GM21447 (cell line): Measurements from ENCODE around the gene ANKRD61.
A peak's percentile ranks its signal among the peaks of the same experiment; 100 is the strongest.
"Not testable (repeated sequence)": the region's sequence is repeated elsewhere in the genome, so short reads cannot be mapped to it uniquely, and the experiment has no call there.

Experiments
- ATAC-seq: cut with Tn5 transposase; IDR thresholded peaks from one replicate; pipeline ENCODE4 v1.9.1; 2021; ENCODE audit not compliant: unreplicated experiment

The ANKRD61 gene

DNA sequence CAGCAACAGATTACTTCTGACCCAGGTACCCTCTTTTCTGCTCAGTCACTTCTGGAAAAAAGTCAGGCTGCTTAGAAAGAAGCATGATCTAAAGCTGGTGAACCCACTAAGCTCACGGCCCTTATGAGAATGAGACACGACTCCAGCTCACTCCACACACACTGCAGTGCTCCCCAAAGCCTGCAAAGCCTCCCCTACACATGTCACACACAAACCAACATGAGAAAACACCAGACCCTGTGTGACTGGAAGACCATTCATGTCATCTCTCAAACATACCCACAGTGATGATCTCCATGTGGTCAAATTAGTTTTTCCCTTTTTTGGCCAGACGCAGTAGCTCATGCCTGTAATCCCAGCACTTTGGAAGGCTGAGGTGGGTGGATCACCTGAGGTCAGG lies 391 bp downstream of the ANKRD61 start:
- ATAC-seq, result no peak

DNA sequence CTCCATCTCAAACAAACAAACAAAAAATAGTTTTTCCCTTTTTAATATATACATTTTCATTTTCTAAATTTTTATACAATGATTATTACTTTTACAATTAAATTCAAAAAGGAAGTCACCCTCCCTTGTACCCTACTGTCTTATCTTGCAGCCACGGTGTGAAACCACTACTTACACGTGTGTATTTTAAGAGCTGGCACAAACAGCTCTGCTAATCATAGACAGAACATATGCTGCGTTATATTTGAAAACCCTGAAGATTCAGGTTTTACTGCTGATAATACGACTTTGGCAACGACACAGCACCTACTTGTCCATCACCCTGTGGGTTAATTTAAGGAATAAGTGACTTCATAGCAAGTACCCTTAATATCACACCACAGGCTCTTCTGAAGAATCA lies 991 bp downstream of the ANKRD61 start:
- no peak for ATAC-seq

DNA sequence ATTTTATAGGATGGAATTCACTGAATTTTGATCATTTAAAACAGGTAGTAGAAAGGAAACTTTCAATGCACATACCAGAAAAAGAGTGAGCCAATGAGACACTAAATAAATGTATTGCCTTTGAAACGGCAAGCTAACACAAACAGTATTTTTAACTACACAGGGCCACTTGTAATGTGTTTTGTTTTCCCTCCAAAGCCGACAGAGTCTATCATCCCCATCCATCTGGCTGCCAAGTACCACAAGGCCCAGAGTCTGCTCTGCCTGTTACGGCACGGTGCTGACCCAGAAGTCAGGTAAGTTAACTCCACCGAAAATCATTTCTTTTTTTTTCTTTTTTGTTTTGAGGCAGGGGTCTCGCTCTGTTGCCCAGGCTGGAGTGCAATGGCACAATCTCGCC lies 1.5 kb downstream of the ANKRD61 start:
- ATAC-seq, result no peak

DNA sequence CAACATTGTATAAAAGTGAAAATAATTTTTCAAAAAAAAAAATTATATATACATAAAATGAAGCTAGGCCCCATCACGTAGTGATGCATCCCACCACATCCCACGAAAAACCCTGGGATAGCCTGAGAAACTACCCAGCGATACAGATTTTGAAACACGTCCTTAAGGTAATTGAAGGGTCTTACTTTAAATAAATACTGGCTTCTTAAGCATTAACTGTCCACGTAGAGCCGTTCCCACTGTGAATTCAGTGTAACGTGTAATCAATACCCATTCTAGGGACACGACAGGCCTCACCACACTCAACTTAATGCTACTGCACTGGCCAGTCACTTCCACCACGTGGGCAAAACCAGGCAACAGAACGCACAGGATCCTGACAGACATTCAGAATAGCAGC lies 4.0 kb downstream of the ANKRD61 start:
- no peak for ATAC-seq

DNA sequence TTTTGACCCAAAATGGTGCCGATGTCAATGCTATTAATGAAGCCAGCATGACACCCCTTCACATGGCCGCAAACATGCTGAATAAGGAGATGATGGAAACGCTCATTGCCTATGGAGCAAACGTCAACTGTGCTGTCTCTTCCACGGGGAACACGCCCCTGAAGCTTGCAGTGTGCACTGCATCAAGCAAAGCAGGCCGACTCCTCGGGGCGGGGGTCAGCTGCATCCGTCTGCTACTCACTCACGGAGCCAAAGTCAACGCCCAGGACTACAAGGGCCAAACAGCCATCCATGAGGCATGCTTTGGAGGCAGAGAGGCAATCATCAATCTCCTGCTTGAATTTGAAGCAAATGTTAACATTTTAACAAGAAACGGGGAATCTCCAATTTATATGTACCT lies 4.5 kb downstream of the ANKRD61 start:
- ATAC-seq, result no peak

DNA sequence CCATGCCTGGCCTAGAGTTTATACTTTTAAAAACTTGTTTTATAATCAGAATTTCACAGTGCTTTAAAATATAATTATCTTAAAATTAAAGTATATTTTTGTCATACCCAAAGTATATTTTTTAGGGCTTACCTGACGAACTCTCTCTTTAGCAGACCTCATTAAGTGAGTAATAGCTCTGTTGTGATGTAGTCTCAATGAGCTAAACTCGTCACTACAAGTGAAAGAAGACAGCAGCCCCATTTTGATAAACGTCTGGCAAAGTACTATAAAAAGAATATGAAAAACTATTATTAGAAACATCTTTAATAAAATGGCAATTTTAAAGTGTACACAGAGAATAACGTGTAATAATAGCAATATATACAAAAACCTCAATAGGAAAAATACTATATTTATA lies 18.6 kb downstream of the ANKRD61 start:
- ATAC-seq, result no peak

DNA sequence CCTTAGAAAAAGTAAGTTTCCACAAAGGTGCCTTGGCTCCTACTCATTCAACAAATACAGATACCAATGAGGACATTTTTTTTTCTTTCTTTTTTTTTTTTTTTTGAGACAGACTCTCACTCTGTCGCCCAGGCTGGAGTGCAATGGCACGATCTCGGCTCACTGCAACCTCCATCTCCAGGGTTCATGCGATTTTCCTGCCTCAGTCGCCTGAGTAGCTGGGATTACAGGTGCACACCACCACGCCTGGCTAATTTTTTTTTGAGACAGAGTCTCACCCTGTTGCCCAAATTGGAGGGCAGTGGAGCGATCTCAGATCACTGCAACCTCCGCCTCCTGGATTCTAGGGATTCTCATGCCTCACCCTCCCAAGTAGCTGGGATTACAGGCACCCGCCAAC lies 20.0 kb downstream of the ANKRD61 start:
- not testable (repeated sequence) for ATAC-seq

DNA sequence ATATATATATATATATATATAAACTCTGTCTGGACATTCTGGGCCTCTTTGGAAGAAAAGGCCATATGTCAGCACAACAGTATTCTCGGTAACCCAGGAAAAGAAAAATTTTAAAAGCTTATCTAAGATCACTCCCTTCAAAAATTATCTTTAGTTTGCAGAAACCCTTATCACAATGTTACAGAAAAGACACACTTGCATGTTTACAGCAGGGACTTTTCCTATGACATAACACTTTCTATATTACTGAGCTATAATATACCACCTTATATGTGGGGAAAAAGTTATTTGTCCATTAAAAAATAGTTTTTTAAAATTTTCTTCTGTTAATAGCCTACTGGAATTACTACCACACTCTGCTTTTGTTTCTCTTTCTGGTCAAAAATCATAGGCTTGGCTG lies 25.4 kb downstream of the ANKRD61 start:
- ATAC-seq, result no peak

DNA sequence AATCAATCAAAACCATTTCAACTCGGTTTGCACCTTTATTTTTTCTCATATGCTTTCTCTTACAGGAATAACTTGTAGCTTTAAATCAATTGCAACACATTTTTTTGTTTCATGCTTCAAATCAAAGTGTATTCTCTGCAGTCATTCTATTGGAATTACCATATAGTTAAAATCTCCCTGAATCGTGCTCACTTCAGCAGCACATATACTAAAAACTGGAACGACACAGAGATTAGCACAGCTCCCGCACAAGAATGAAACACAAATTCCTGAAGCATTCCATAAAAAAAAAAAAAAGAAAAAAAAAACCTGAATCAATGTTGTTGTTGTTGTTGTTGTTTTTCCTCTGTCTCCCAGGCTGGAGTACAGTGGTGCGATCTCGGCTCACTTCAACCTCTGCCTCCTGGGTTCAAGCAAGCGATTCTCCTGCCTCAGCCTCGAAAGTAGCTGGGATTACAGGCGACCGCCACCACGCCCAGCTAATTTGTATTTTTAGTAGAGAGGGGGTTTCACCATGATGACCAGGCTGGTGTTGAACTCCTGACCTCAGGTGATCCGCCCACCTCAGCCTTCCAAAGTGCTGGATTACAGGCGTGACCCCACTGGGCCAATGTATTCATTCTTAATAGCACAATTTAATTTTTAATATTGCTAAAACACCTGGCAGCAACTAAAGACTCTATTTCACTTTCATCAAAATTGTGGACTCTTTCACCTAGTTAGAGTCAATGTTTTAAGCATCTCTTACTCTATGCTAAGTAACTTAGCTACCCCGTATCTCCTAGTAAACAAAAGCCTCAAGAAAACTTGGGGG lies 26.3 kb downstream of the ANKRD61 start:
- no peak for ATAC-seq

DNA sequence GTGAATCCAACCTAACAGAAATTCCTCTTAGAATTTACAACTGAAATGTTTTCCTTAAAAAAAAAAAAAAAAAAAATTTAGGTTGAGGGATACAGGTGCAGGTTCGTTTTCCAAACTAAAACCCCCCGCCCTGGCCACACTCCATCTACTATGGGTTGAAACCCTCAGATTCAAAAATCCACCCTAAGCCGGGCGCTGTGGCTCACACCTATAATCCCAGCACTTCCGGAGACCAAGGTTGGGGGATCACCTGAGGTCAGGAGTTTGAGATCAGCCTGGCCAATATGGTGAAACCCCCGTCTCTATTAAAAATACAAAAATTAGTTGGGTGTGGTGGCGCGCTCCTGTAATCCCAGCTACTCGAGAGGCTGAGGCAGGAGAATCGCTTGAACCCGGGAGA lies 28.8 kb downstream of the ANKRD61 start:
- not testable (repeated sequence) for ATAC-seq

DNA sequence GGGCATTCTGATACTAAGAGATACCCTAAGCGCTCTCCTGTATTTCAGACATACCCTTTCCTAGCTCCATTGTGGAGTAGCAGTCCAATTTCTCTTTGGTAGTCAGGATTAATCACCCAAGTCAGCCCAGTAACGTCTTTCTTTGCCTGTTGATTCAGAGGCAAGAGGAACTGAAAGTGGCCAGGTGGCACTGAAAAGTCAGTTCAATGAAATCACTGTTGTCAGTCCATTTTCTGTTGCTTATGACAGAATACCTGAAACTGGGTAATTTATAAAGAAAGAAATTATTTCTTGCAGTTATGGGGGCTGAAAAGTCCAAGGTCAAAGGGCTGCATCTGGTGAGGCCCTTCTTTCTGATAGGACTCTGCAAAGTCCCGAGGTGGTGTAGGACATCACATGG lies 40.2 kb downstream of the ANKRD61 start:
- peak; percentile 63 for ATAC-seq

DNA sequence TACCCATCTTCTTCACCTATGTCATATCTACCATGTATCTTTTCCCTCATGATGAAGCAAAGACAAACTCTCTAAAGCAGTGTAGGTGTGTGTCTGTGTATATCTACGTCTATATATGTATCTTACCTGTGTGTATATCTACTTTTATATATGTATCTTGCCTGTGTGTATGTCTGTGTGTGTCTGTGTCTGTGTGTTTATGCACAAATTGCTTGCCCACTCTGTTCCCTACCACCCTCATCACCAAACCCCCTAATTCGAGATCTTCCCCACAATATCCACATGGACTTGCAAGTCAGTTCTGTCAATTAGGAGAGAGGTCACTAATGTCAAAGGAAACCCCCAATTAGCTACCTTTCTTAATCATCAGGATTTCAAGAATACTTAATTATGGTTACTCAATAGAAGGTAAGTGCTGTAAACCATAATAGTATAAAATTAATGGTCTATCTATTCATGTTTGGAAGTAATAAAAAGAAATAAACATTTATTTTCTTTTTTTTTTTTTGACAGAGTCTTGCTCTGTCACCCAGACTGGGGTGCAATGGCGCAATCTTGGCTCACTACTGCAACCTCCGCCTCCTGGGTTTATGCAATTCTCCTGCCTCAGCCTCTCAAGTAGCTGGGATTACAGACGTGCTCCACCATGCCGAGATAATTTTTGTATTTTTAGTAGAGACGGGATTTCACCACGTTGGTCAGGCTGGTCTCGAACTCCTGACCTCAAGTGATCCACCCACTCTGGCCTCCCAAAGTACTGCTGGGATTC lies 43.6 kb downstream of the ANKRD61 start:
- ATAC-seq, result no peak

DNA sequence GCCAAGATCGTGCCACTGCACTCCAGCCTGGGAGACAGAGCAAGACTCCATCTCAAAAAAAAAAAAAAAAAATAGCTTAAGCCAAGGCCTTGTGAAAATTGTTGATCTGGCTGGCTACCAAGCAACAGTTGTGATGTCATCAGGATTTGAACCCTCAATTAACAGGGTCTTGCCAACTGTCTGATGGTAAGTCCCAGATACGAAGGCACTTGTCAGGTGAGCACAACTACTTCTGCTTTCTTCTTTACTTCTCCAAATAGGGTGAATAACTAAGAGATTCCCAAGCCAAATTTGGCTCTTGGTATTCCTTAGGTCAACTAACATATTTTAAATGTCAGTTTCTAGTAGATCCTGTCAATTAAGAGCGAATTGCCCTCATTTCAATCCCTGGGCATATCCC lies 47.4 kb downstream of the ANKRD61 start:
- no peak for ATAC-seq

DNA sequence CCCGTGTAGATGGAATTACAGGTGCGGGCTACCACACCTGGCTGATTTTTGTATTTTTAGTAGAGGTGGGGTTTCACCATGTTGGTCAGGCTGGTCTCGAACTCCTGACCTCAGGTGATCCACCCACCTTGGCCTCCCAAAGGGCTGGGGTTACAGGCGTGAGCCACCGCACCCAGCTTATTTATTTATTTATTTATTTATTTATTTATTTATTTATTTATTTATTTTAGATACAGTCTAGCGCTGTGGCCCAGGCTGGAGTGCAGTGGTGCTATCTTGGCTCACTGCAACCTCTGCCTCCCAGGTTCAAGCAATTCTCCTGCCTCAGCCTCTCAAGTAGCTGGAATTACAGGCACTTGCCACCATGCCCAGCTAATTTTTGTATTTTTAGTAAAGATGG lies 51.9 kb downstream of the ANKRD61 start:
- ATAC-seq, result not testable (repeated sequence)
